MM.1S (cell line): ENCODE data around the gene TSPAN33.

Experiments
- DNase-seq: peaks from one replicate; pipeline ENCODE4 v3.0.0-alpha.2; 2015
- H2AFZ ChIP-seq: fragments of 300-600 bp; sonication (generic); 2 replicates; pipeline ENCODE4 v1.6.0; 2016; ENCODE audit warnings: antibody characterized with exemption, low read length
- H3F3A ChIP-seq: fragments of 300-600 bp; sonication (generic); 2 replicates; pipeline ENCODE4 v1.6.1; 2016; ENCODE audit warnings: mild to moderate bottlenecking, antibody characterized with exemption, low read length, moderate library complexity, mixed read lengths; ENCODE audit not compliant: insufficient read depth
- H3K27ac ChIP-seq: fragments of 300-600 bp; sonication (generic); 2 replicates; pipeline ENCODE4 v1.5.1; 2016; ENCODE audit warnings: mild to moderate bottlenecking, low read length
- H3K27me3 ChIP-seq: fragments of 300-600 bp; sonication (generic); replicated peaks from 2 replicates; pipeline ENCODE4 v1.6.0; 2016; ENCODE audit warnings: low read length; ENCODE audit not compliant: insufficient read depth
- H3K36me3 ChIP-seq: fragments of 300-600 bp; sonication (generic); replicated peaks from 2 replicates; pipeline ENCODE4 v1.6.1; 2016; ENCODE audit warnings: mild to moderate bottlenecking, low read length, mixed read lengths; ENCODE audit not compliant: insufficient read depth
- H3K4me1 ChIP-seq: fragments of 300-600 bp; sonication (generic); 2 replicates; pipeline ENCODE4 v1.6.1; 2016; ENCODE audit warnings: low read length, mixed read lengths
- H3K4me2 ChIP-seq: fragments of 300-600 bp; sonication (generic); 2 replicates; pipeline ENCODE4 v1.6.0; 2016; ENCODE audit warnings: low read depth, low read length
- H3K4me3 ChIP-seq: fragments of 300-600 bp; sonication (generic); 2 replicates; pipeline ENCODE4 v1.5.1; 2016; ENCODE audit warnings: low read length, mixed read lengths
- H3K79me2 ChIP-seq: fragments of 300-600 bp; sonication (generic); 2 replicates; pipeline ENCODE4 v1.6.1; 2016; ENCODE audit warnings: mixed run types, low read length, mixed read lengths
- H3K9ac ChIP-seq: fragments of 300-600 bp; sonication (generic); 2 replicates; pipeline ENCODE4 v1.6.1; 2016; ENCODE audit warnings: low read length, mixed read lengths
- H3K9me2 ChIP-seq: fragments of 300-600 bp; sonication (generic); replicated peaks from 2 replicates; pipeline ENCODE4 v1.6.1; 2016; ENCODE audit warnings: mild to moderate bottlenecking, low read length, mixed read lengths; ENCODE audit not compliant: insufficient read depth
- H3K9me3 ChIP-seq: fragments of 300-600 bp; sonication (generic); replicated peaks from 2 replicates; pipeline ENCODE4 v1.6.1; 2016; ENCODE audit warnings: mild to moderate bottlenecking, low read length, mixed read lengths; ENCODE audit not compliant: insufficient read depth
- H4K20me1 ChIP-seq: fragments of 300-600 bp; sonication (generic); 2 replicates; pipeline ENCODE4 v1.6.1; 2016; ENCODE audit warnings: mild to moderate bottlenecking, low read length, moderate library complexity, mixed read lengths; ENCODE audit not compliant: insufficient read depth
- CTCF ChIP-seq: fragments of 300-600 bp; sonication (generic); IDR thresholded peaks from 2 replicates; pipeline ENCODE4 v1.5.1; 2016; ENCODE audit warnings: antibody characterized with exemption, low read length, mixed read lengths
- EZH2 ChIP-seq: fragments of 300-600 bp; sonication (generic); optimal IDR thresholded peaks from 2 replicates; pipeline ENCODE3; 2017; ENCODE audit warnings: low read depth, mild to moderate bottlenecking, antibody characterized with exemption, low read length, mixed read lengths
- EZH2phosphoT487 ChIP-seq: fragments of 300-600 bp; sonication (generic); IDR thresholded peaks from 2 replicates; pipeline ENCODE4 v1.6.1; 2018; ENCODE audit warnings: antibody characterized with exemption, low read length

TSPAN33 gene

GRCh38 chr7:129208667-129209066, 64.2 kb downstream of the TSPAN33 start:
- Histone ChIP-seq H4K20me1 (no peaks in the 10 kb centered on the region), H3K36me3 (no peaks in the 10 kb centered on the region), H3K27me3 (no peaks in the 10 kb centered on the region), H3K9me3 (no peaks in the 10 kb centered on the region), H3K4me3 (no peak overlapping the region), H3F3A (no peaks in the 10 kb centered on the region), H3K4me2 (no peak overlapping the region), H2AFZ (no peak overlapping the region), H3K9ac (no peak overlapping the region), H3K4me1 (no peaks in the 10 kb centered on the region), H3K79me2 (no peaks in the 10 kb centered on the region), H3K27ac (no peak overlapping the region), H3K9me2 (no peaks in the 10 kb centered on the region)
- DNase-seq: no peak
- TF ChIP-seq EZH2phosphoT487 (no peak), CTCF (no peak), EZH2 (no peak)

GRCh38 chr7:129209067-129209926, 64.8 kb downstream of the TSPAN33 start:
- H3K36me3 ChIP-seq: no peaks in the 10 kb centered on the region
- no peak overlapping the region for H3K27ac ChIP-seq
- H2AFZ ChIP-seq: no peak overlapping the region
- no peak for DNase-seq
- no peaks in the 10 kb centered on the region for H3K79me2 ChIP-seq
- H3K27me3 ChIP-seq: no peaks in the 10 kb centered on the region
- H3K9me3 ChIP-seq: no peaks in the 10 kb centered on the region
- H3K9ac ChIP-seq: no peak overlapping the region
- no peak overlapping the region for H3K4me3 ChIP-seq
- no peaks in the 10 kb centered on the region for H3K4me1 ChIP-seq
- no peaks in the 10 kb centered on the region for H4K20me1 ChIP-seq
- H3F3A ChIP-seq: no peaks in the 10 kb centered on the region
- no peak for TF ChIP-seq CTCF
- TF ChIP-seq EZH2: no peak
- no peak for TF ChIP-seq EZH2phosphoT487
- H3K9me2 ChIP-seq: no peaks in the 10 kb centered on the region
- H3K4me2 ChIP-seq: no peak overlapping the region

- Histone ChIP-seq H4K20me1 (no peaks in the 10 kb centered on the region), H3K79me2 (no peaks in the 10 kb centered on the region), H3K36me3 (no peaks in the 10 kb centered on the region), H3K27ac (no peak overlapping the region), H3K27me3 (no peaks in the 10 kb centered on the region), H3K9ac (no peak overlapping the region), H3K4me2 (no peak overlapping the region), H3F3A (no peaks in the 10 kb centered on the region), H3K9me2 (no peaks in the 10 kb centered on the region), H3K4me3 (no peak overlapping the region), H2AFZ (no peak overlapping the region; the same call in 1 of the 2 replicates), H3K4me1 (no peaks in the 10 kb centered on the region), H3K9me3 (no peaks in the 10 kb centered on the region)
- peak; percentile 81 for DNase-seq
- TF ChIP-seq EZH2: no peak
- peak; percentile 98 for TF ChIP-seq CTCF
- TF ChIP-seq EZH2phosphoT487: no peak
These were observed 65.9 kb downstream of the TSPAN33 start for GRCh38 chr7:129210256-129210988.
